GM21367 (cell line): ENCODE results near the gene COLEC11.
A peak's percentile ranks its signal among the peaks of the same experiment; 100 is the strongest.
"Not testable (repeated sequence)": the region's sequence is repeated elsewhere in the genome, so short reads cannot be mapped to it uniquely, and the experiment has no call there.

Experiments used
- ATAC-seq: cut with Tn5 transposase; IDR thresholded peaks from one replicate; pipeline ENCODE4 v1.9.1; 2021; ENCODE audit not compliant: unreplicated experiment

The COLEC11 gene

DNA sequence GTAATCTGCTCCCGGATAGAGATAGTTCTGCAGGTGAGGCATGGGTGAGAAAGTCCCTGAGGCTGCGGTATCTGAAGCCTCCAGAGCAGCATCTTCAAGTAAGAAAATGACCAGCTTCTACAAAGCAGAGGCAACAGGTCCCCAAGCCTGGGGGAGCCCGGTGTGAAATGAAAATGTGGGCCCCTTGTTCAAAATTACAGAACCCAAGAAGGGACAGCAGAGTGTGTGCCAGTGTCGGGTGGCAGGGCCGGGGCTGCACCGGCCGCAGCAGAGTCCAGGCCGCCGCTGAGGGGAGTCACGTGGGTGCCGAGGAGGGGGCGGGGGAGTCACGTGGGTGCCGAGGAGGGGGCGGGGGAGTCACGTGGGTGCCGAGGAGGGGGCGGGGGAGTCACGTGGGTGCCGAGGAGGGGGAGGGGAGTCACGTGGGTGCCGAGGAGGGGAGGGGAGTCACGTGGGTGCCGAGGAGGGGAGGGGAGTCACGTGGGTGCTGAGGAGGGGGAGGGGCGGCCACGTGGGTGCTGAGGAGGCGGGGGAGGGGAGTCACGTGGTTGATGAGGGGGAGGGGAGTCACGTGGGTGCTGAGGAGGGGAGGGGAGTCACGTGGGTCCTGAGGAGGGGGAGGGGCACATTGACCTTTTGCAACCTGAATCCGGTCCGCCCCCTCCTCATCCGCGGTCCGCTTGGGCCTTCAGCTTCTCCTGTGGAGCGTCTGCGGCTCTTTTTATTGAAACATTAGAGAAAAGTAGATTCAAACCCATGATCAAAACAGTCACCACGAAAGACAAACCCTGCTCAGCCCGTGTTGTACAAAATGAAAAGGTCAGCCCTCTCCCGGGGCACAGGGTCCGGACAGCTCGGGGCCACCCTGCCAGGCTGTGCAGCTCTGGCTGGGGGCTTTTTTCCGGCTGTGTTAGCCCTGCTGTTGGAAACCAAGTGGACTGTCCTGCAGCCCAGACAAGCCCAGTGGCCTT, 10.4 kb downstream of the COLEC11 start:
- no peak for ATAC-seq

- no peak for ATAC-seq
Observed at GRCh38 chr2:3606028-3606369, 11.1 kb downstream of the COLEC11 start.

DNA sequence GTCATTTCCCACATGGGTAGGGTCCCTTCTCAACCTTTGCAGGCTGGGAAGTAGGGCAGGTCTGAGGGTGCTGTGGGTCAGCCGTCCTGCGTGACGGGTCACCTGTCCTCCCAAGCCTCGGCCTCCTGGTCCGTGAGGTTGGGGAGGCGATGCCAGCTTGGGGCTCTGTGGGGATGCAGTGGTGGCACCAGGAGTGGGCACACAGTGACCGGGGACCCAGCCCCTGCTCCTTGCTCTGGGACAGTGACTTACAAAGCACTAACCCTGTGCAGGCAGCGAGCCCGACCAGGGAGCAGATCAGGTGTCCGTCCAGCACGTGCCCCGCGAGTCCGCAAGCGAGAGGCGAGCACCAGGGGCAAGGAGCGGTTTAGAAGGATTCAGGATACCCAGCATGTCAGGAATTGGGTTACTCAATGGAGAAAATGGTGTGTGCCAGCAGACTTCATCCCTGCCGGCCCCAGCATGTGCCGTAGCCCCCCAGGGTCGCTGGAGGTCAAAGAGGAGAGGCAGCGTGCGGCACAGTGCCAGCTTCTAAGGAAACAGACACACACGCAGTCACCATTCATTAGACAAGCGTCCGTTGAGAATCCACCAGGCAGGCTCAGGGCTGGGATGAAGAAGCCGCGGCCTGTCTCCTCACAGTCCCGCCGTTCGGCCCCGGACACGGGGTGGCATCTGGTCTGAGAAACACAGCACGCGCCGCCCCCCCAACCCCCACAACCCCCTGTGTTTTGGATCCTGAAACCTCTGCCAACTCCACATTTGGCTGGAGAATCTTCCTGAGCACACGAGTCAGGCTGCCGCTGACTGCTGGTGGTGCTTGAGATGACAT, 11.7 kb downstream of the COLEC11 start:
- ATAC-seq, result no peak

GRCh38 chr2:3608373-3609278, 13.7 kb downstream of the COLEC11 start:
- no peak for ATAC-seq

DNA sequence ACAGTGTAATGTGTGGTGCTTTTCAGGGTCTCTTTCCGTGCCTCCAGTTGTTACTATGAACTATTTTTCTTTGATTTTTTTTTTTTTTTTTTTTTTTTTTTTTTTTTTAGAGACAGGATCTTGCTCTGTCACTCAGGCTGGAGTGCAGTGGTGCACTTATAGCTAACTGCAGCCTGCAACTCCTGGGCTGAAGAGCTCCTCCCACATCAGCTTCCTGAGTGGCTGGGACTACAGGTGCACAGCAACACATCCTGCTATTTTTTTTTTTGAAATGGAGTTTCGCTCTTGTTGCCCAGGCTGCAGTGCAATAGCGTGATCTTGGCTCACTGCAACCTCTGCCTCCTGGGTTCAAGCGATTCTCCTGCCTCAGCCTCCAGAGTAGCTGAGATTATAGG, 14.4 kb downstream of the COLEC11 start:
- ATAC-seq, result peak; percentile 73

DNA sequence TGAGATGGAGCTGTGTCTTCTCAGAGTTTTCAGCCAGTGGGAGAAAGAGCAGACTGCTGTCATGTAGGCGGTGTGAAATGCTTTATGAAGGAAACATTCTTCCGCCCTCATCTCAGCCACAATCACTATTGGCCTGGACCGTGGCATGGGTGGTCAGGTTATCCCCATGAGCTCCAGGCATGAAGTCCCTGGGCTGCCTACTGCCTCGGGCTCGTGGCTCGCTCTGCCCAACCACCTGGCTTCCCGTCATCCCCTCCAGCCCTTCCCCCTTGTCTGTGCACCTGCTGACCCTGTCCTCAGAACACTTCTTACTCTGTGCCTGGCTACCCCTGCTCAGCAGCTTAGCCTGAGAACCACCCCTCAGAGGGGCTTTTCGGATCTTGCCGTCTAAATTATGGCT, 15.5 kb downstream of the COLEC11 start:
- no peak for ATAC-seq

DNA sequence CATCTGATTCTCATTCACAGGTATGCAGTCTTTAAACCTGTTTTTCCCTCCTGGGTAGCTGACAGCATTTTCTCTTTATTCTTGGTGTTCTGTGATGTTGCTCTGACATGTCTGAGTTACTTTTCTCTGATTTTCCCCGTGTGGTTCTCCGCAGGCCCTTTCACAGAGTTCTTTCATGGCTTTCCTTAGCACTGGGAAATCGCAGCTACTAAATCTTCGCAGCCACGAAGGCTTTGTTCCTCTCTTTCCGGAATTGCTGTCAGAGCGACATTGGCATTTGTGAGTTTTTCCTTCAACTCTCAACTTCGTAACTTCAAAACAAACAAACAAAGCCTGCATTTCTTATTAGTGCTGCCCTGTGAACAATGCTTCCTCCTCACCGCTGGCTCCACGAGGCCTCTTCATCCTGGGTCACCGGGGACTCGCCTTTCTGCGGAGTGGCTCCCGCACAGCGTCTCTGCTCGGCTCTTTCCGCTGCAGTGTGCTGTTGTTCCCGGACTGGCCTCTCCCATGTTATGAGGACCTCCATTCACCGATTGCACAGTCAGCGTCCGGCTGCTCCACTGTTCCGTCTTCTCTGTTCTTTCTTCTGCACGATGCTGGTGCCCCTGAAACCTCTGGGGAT, 16.1 kb downstream of the COLEC11 start:
- ATAC-seq, result no peak

DNA sequence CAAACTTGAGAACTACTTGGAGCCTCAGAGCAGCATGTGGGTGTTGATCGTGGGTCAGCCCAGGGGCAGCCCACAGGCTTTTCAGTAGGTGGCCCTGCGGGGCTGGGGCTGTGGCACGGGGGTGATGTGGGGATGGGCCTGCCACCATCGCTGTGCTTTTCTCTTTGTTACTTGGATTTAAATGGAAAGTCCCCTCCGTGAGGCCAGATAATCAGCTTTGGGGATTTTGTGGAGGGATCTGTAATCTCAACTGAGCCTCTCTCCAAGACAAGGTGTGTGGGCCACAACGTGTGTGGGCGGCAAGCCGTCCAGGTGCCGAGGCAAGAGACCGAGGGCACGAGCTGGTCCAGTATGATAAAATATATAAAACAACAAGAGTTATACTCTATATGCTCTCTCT, 16.7 kb downstream of the COLEC11 start:
- ATAC-seq, result no peak

DNA sequence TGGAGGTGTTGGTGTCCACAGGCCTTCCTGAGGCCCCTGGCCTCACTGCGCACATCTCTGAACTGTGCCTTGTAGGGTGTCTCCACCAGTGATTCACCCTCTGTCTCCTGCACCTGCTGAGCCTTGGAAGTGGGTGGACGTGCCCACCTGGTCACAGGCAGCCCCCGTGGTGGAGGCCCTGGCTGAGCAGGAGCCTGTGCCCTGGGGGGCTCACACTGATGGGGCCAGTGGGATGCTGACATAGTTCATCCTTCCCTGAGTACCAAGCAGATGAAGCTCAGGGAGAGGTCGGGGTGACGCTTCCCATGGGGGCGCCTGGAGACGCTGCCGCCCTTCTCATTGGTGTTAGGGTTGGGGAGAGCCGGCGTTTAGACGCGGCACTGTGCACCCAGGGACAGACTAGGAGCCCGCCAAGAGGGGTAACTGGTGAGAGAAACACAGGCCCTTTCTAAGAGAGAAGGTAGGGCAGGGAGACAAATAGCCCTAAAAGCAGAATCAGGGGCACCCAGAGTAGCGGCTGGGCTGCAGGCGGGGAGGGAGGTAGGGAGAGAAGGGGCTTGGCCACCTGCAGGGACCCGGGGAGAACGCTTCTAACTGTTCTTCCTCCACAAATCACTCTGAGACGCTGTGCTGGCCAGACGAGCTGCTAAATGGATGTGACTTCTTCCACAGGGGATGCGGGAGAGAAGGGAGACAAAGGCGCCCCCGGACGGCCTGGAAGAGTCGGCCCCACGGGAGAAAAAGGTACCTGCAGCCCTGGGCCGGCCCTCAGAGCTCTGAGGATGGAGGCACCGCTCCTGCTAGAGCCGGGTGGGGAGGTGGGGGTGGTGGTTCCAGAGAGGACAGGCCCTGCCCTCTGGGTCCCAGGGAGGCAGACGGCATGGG, 18.0 kb downstream of the COLEC11 start:
- ATAC-seq, result no peak

GRCh38 chr2:3613524-3613905, 18.6 kb downstream of the COLEC11 start:
- no peak for ATAC-seq

GRCh38 chr2:3614743-3615142, 19.8 kb downstream of the COLEC11 start:
- ATAC-seq, result not testable (repeated sequence)

DNA sequence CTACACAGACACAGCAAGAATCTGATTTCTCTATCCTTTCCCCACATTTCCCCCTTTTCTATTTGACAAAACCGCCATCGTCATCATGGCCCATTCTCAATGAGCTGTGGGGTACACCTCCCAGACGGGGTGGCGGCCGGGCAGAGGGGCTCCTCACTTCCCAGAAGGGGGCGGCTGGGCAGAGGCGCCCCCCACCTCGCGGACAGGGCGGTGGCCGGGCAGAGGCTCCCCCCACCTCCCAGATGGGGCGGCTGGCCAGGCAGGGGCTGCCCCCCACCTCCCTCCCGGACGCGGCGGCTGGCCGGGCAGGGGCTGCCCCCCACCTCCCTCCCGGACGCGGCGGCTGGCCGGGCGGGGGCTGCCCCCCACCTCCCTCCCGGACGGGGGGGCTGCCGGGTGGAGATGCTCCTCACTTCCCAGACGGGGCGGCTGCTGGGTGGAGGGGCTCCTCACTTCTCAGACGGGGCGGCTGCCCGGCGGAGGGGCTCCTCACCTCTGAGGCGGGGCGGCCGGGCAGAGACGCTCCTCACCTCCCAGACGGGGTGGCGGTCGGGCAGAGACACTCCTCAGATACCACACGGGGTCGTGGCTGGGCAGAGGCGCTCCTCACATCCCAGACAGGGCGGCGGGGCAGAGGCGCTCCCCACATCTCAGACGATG, 20.8 kb downstream of the COLEC11 start:
- not testable (repeated sequence) for ATAC-seq

GRCh38 chr2:3616435-3617197, 21.7 kb downstream of the COLEC11 start:
- ATAC-seq, result not testable (repeated sequence)

DNA sequence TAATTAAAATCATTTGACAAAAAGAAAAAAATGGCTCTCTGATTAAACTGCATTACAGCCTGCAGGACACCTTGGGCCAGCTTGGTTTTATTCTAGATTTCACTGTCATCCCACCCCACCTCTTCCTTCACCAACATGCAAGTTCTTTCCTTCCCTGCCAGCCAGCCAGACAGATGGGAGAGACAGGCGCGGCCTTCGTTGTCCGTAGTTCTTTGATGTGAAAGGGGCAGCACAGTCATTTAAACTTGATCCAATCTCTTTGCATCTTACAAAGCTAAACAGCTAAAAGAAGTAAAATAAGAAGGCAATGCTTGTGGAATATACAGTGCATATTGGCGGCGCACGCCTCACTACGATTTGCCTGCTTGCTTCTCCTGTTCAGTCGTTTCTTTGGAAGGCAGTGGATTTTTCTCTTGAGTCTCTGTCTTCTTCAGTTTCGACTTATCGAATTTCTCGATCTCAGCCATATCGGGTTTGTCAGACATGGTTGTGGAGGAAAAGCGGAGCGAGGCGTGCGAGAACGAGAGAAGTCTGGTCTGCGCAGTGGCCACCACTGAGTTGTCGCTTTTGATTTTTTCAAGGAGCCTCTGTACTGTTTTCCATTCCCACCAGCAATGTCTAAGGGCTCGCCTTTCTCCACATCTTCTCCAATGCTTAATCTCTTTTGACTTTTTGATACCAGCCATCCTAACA, 22.4 kb downstream of the COLEC11 start:
- no peak for ATAC-seq

GRCh38 chr2:3618367-3618766, 23.5 kb downstream of the COLEC11 start:
- no peak for ATAC-seq

GRCh38 chr2:3619033-3619432, 24.1 kb downstream of the COLEC11 start:
- no peak for ATAC-seq

DNA sequence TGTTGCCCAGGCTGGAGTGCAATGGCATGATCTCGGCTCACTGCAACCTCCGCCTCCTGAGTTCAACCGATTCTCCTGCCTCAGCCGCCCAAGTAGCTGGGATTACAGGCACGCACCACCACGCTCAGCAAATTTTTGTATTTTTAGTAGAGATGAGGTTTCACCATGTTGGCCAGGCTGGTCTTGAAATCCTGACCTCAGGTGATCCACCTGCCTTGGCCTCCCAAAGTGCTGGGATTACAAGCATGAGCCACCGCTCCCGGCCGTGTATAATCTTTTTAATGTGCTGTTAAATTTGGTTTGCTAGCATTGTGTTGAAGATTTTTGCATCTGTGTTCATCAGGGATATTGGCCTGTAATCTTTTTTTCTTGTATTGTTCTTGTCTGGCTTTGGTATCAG, 24.7 kb downstream of the COLEC11 start:
- not testable (repeated sequence) for ATAC-seq

DNA sequence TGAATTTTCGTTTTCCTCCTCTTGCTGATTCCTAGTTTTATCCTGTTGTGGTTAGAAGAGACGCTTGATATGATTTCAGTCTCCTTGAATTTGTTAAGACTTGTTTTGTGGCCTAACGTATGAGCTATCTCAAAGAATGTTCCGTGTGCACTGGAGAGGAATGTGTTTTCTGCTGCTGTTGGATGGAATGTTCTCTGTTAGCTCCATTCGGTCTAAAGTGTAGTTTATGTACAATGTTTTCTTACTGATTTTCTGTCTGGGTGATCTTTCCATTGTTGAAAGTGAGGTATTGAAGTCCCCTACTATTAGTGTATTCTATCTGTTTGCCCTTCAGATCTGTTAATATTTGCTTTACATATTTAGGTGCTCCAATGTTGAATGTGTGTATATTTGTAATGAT, 25.9 kb downstream of the COLEC11 start:
- ATAC-seq, result no peak
